ENCODE measurements around the gene MYL5. TPM values are rescaled to one million over a fixed set of nuclear protein-coding genes. Genes with fewer than 3 reads are reported as not detected.

MYL5 gene
- total and polyA plus RNA-seq, 2 of the 13 experiments (the other 11 are each of a cell fraction or from before 2014, with no cell fraction given): 6.5 to 16.0 TPM

DNA sequence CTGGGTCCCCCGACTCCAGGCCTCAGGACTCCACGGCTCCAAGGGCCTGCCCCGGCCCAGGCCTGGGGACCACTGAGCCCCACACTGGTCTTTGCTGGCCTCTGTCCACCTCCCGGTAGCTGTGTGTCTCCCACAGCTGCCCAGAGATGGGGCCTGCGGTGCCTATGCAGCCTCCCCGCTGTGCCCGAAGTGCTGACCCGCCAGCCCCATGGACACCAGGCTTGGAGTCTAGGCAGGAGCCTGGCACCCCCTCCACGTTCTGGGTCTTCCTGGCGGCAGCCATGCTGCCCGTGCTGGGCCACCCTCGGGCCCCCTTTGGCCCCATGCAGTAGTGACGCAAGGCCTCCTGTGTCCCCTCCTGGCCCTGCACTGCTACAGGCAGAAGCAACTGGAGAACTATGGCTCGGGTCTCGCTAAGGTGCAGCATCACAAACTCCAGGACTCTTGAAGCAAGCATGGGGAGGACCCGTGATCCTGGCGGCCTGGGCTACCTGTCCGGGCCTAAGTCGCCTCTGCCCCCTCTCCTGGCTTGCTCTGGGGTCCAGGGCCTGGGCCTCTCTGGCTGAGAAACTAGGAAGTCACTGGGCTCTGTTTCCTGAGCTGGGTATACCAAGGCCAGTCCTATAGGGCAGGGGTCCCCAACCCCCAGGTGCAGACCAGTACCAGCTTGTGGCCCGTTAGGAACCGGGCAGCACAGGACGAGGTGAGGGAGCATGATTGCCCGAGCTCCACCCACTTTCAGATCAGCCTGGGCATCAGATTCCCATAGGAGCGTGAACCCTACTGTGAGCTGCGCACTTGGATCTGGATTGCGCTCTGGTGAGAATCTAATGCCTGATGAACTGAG, 917 bp downstream of the MYL5 start (continued):
- TF ChIP-seq SRY (CRISPR knock-in tag; IDR thresholded peaks at IDR 0.05): no peak
- TF ChIP-seq HDAC2 (CRISPR knock-in tag; IDR thresholded peaks at IDR 0.05): peak; percentile 17; the same call in 1 of the 2 replicates
- TF ChIP-seq, protein P1, sequence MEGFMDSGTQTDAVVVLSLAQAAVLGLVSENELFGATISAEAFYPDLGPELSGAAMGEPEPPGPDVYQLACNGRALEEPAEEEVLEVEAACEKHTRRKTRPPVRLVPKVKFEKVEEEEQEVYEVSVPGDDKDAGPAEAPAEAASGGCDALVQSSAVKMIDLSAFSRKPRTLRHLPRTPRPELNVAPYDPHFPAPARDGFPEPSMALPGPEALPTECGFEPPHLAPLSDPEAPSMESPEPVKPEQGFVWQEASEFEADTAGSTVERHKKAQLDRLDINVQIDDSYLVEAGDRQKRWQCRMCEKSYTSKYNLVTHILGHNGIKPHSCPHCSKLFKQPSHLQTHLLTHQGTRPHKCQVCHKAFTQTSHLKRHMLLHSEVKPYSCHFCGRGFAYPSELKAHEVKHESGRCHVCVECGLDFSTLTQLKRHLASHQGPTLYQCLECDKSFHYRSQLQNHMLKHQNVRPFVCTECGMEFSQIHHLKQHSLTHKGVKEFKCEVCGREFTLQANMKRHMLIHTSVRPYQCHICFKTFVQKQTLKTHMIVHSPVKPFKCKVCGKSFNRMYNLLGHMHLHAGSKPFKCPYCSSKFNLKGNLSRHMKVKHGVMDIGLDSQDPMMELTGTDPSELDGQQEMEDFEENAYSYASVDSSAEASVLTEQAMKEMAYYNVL (CRISPR knock-in tag; IDR thresholded peaks at IDR 0.05; ENCODE audit: borderline replicate concordance): 0 out of 2 replicates have a peak, but pooled peaks have one; percentile 14
- no peak for TF ChIP-seq RFX3 (CRISPR knock-in tag; IDR thresholded peaks at IDR 0.05)
- TF ChIP-seq MEIS2 (CRISPR knock-in tag; IDR thresholded peaks at IDR 0.05): peak; percentile 14; the same call in 1 of the 2 replicates
- no peak for TF ChIP-seq TEAD2 (CRISPR knock-in tag; IDR thresholded peaks at IDR 0.05)
- no peak for TF ChIP-seq HDAC6 (IDR thresholded peaks at IDR 0.05; ENCODE audit: low read depth, low read length)
- 0 out of 2 replicates have a peak, but pooled peaks have one; percentile 26 for TF ChIP-seq TBX2 (CRISPR knock-in tag; IDR thresholded peaks at IDR 0.05; ENCODE audit: borderline replicate concordance)
- no peak for TF ChIP-seq ATRX (CRISPR knock-in tag; IDR thresholded peaks at IDR 0.05; ENCODE audit: borderline replicate concordance)
- TF ChIP-seq ZNF234 (CRISPR knock-in tag; conservative IDR thresholded peaks at IDR 0.05): no peak
- no peak for TF ChIP-seq SNAPC2 (CRISPR knock-in tag; IDR thresholded peaks at IDR 0.05)
- TF ChIP-seq KLF13 (CRISPR knock-in tag; IDR thresholded peaks at IDR 0.05): no peak
- no peak for TF ChIP-seq HNRNPH1 (optimal IDR thresholded peaks at IDR 0.05; ENCODE audit: low read depth, low read length)
- peak; percentile 4; the same call in 1 of the 2 replicates for TF ChIP-seq ERF (CRISPR knock-in tag; IDR thresholded peaks at IDR 0.05)
- TF ChIP-seq SIN3B (IDR thresholded peaks at IDR 0.05; ENCODE audit: low read length): no peak
- no peak for TF ChIP-seq ZNF468 (CRISPR knock-in tag; IDR thresholded peaks at IDR 0.05)
- peak; percentile 1 for TF ChIP-seq HNRNPLL (IDR thresholded peaks at IDR 0.05; ENCODE audit: low read depth, low read length, poor library complexity, severe bottlenecking)
- no peak for TF ChIP-seq HNF4G (IDR thresholded peaks at IDR 0.05; ENCODE audit: borderline replicate concordance, low read depth, low read length)
- TF ChIP-seq HNF4G (CRISPR knock-in tag; IDR thresholded peaks at IDR 0.05; ENCODE audit: borderline replicate concordance, low read depth): no peak
- no peak for TF ChIP-seq KDM3A (CRISPR knock-in tag; IDR thresholded peaks at IDR 0.05; ENCODE audit: low read depth)
- TF ChIP-seq NFE2 (CRISPR knock-in tag; IDR thresholded peaks at IDR 0.05): no peak
- TF ChIP-seq ZNF768 (CRISPR knock-in tag; IDR thresholded peaks at IDR 0.05): 0 out of 2 replicates have a peak, but pooled peaks have one; percentile 26
- no peak for TF ChIP-seq ZNF879 (CRISPR knock-in tag; IDR thresholded peaks at IDR 0.05)
- no peak for TF ChIP-seq GLI4 (CRISPR knock-in tag; IDR thresholded peaks at IDR 0.05; ENCODE audit: borderline replicate concordance)
- TF ChIP-seq ZNF629 (CRISPR knock-in tag; conservative IDR thresholded peaks at IDR 0.05): no peak
- no peak for TF ChIP-seq PRMT3 (CRISPR knock-in tag; IDR thresholded peaks at IDR 0.05; ENCODE audit: borderline replicate concordance, low read depth)
- no peak for TF ChIP-seq DNMT3B (CRISPR knock-in tag; conservative IDR thresholded peaks at IDR 0.05)
